GM23338 (cell line): ENCODE data around the gene CZIB. TPM values are rescaled to one million over a fixed set of nuclear protein-coding genes. Genes with fewer than 3 reads are reported as not detected.

Experiments used
- EZH2 ChIP-seq: fragments of 200-600 bp; sonication (generic); IDR thresholded peaks from one replicate; pipeline ENCODE4 v1.8.0; 2017; ENCODE audit warnings: antibody characterized with exemption, mild to moderate bottlenecking, low read depth; ENCODE audit not compliant: unreplicated experiment
- JUNB ChIP-seq: IDR thresholded peaks from one replicate; pipeline ENCODE4 v1.6.1; 2016; ENCODE audit warnings: antibody characterized with exemption; ENCODE audit not compliant: unreplicated experiment
- NANOG ChIP-seq: IDR thresholded peaks from 2 replicates; pipeline ENCODE4 v1.6.1; 2016; ENCODE audit warnings: antibody characterized with exemption, borderline replicate concordance
- ZNF114 ChIP-seq: fragments of 250-450 bp; sonication (Bioruptor Pico); IDR thresholded peaks from 2 replicates; pipeline ENCODE4 v1.5.0; 2020; ENCODE audit warnings: mild to moderate bottlenecking, moderate library complexity
- ZNF331 ChIP-seq: fragments of 250-450 bp; sonication (Bioruptor Pico); IDR thresholded peaks from 2 replicates; pipeline ENCODE4 v1.5.0; 2020; ENCODE audit warnings: low read depth, mild to moderate bottlenecking, moderate library complexity
- polyA plus RNA-seq: library from polyadenylated mRNA; unstranded; fragments of >200 nt; fragmentation: Nextera tagmentation; extraction: Ambion mirVana; gene quantifications from 2 replicates; pipeline ENCODE4 v1.2.1, GENCODE V29; 2016
- total RNA-seq: library from RNA; depleted of rRNA; stranded (reverse); fragments of >200 nt; shearing (Covaris generic); gene quantifications from 2 replicates; pipeline ENCODE4 v1.2.3, GENCODE V29; 2014
- TF ChIP-seq, protein P1 (sequence below): fragments of 250-450 bp; sonication (Bioruptor Pico); IDR thresholded peaks from 2 replicates; pipeline ENCODE4 v1.5.0; 2020; ENCODE audit warnings: mild to moderate bottlenecking, moderate library complexity
- TF ChIP-seq, protein P2 (sequence below), 2 experiments: fragments of 200-600 bp in 1 of 2; sonication (generic) in 1 of 2; conservative IDR thresholded peaks; 2 replicates each; pipeline versions ENCODE4 v1.5.1 to v1.6.1; 2016 to 2017; ENCODE audit warnings: antibody characterized with exemption in 2 of 2, low read depth in 2 of 2, mild to moderate bottlenecking in 2 of 2, moderate library complexity in 1 of 2
- TF ChIP-seq, protein P3 (sequence below): IDR thresholded peaks from 2 replicates; pipeline ENCODE4 v1.6.1; 2016; ENCODE audit warnings: antibody characterized with exemption

The CZIB gene
- total and polyA plus RNA-seq, 2 experiments from 2014 or later: 59.8 to 84.1 TPM

DNA sequence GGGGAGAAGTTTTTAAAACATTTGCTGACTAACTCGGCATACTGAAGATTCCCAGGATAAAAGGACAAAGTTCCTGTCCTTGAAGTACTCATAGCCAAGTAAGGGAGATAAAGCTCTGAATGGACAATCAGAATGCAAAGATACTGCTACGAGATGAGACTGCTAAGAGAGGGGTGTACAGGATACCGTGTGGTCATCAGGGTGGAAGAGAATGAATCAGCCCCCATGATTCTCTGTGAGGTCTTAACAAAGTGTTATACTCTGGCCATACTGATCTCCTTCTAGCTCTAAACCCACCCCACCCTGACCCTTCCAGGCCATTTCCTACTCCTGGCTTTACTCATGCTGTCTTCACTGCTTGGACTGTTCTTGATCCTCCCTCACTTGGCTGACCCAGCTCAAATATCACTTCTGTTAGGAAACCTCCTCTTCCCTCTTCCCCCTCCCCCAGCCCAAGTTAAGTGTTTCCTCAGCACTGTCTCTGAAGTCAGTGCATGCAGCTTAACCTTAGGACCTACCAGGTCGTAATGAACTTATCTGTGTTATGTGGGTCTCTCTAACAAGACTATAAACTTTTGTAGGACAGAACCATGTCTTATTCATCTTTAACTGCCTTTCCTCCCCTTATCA, 33.7 kb upstream of the CZIB start (continued):
- TF ChIP-seq, protein P1, sequence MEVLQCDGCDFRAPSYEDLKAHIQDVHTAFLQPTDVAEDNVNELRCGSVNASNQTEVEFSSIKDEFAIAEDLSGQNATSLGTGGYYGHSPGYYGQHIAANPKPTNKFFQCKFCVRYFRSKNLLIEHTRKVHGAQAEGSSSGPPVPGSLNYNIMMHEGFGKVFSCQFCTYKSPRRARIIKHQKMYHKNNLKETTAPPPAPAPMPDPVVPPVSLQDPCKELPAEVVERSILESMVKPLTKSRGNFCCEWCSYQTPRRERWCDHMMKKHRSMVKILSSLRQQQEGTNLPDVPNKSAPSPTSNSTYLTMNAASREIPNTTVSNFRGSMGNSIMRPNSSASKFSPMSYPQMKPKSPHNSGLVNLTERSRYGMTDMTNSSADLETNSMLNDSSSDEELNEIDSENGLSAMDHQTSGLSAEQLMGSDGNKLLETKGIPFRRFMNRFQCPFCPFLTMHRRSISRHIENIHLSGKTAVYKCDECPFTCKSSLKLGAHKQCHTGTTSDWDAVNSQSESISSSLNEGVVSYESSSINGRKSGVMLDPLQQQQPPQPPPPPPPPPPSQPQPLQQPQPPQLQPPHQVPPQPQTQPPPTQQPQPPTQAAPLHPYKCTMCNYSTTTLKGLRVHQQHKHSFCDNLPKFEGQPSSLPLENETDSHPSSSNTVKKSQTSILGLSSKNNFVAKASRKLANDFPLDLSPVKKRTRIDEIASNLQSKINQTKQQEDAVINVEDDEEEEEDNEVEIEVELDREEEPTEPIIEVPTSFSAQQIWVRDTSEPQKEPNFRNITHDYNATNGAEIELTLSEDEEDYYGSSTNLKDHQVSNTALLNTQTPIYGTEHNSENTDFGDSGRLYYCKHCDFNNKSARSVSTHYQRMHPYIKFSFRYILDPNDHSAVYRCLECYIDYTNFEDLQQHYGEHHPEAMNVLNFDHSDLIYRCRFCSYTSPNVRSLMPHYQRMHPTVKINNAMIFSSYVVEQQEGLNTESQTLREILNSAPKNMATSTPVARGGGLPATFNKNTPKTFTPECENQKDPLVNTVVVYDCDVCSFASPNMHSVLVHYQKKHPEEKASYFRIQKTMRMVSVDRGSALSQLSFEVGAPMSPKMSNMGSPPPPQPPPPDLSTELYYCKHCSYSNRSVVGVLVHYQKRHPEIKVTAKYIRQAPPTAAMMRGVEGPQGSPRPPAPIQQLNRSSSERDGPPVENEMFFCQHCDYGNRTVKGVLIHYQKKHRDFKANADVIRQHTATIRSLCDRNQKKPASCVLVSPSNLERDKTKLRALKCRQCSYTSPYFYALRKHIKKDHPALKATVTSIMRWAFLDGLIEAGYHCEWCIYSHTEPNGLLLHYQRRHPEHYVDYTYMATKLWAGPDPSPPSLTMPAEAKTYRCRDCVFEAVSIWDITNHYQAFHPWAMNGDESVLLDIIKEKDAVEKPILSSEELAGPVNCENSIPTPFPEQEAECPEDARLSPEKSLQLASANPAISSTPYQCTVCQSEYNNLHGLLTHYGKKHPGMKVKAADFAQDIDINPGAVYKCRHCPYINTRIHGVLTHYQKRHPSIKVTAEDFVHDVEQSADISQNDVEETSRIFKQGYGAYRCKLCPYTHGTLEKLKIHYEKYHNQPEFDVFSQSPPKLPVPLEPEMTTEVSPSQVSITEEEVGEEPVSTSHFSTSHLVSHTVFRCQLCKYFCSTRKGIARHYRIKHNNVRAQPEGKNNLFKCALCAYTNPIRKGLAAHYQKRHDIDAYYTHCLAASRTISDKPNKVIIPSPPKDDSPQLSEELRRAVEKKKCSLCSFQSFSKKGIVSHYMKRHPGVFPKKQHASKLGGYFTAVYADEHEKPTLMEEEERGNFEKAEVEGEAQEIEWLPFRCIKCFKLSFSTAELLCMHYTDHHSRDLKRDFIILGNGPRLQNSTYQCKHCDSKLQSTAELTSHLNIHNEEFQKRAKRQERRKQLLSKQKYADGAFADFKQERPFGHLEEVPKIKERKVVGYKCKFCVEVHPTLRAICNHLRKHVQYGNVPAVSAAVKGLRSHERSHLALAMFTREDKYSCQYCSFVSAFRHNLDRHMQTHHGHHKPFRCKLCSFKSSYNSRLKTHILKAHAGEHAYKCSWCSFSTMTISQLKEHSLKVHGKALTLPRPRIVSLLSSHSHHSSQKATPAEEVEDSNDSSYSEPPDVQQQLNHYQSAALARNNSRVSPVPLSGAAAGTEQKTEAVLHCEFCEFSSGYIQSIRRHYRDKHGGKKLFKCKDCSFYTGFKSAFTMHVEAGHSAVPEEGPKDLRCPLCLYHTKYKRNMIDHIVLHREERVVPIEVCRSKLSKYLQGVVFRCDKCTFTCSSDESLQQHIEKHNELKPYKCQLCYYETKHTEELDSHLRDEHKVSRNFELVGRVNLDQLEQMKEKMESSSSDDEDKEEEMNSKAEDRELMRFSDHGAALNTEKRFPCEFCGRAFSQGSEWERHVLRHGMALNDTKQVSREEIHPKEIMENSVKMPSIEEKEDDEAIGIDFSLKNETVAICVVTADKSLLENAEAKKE: no peak
- no peak for TF ChIP-seq JUNB
- TF ChIP-seq ZNF331: no peak
- no peak for TF ChIP-seq ZNF114 (CRISPR knock-in tag)
- TF ChIP-seq, protein P2, sequence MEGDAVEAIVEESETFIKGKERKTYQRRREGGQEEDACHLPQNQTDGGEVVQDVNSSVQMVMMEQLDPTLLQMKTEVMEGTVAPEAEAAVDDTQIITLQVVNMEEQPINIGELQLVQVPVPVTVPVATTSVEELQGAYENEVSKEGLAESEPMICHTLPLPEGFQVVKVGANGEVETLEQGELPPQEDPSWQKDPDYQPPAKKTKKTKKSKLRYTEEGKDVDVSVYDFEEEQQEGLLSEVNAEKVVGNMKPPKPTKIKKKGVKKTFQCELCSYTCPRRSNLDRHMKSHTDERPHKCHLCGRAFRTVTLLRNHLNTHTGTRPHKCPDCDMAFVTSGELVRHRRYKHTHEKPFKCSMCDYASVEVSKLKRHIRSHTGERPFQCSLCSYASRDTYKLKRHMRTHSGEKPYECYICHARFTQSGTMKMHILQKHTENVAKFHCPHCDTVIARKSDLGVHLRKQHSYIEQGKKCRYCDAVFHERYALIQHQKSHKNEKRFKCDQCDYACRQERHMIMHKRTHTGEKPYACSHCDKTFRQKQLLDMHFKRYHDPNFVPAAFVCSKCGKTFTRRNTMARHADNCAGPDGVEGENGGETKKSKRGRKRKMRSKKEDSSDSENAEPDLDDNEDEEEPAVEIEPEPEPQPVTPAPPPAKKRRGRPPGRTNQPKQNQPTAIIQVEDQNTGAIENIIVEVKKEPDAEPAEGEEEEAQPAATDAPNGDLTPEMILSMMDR (conservative IDR thresholded peaks at IDR 0.05; ENCODE audit: low read depth in 2 of 2): no peak
- TF ChIP-seq EZH2: no peak
- TF ChIP-seq NANOG: no peak
- TF ChIP-seq, protein P3, sequence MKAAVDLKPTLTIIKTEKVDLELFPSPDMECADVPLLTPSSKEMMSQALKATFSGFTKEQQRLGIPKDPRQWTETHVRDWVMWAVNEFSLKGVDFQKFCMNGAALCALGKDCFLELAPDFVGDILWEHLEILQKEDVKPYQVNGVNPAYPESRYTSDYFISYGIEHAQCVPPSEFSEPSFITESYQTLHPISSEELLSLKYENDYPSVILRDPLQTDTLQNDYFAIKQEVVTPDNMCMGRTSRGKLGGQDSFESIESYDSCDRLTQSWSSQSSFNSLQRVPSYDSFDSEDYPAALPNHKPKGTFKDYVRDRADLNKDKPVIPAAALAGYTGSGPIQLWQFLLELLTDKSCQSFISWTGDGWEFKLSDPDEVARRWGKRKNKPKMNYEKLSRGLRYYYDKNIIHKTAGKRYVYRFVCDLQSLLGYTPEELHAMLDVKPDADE: no peak
